BJ (cell line): ENCODE results near the gene NFE2L2. TPM values are rescaled to one million over a fixed set of nuclear protein-coding genes. Genes with fewer than 3 reads are reported as not detected.

Experiments
- CTCF ChIA-PET: fragments of 350-600 bp; formaldehyde crosslinking; extraction: SDS; loops from one replicate; lab custom pipeline; 2021; ENCODE audit warnings: antibody characterized with exemption, inconsistent platforms; lab: Yijun Ruan, JAX
- POLR2A ChIA-PET: fragments of 300-600 bp; sonication (Branson Sonifier 250); formaldehyde crosslinking; extraction: SDS; loops from one replicate; lab custom pipeline; 2021; ENCODE audit warnings: antibody characterized with exemption; lab: Charles Lee
- DNase-seq: peaks from one replicate; pipeline ENCODE4 v3.0.0-alpha.2; 2011; ENCODE audit warnings: low read depth
- H3K27me3 ChIP-seq: 2 replicates; pipeline ENCODE4 v1.6.0; 2011; ENCODE audit warnings: low read length; ENCODE audit not compliant: control insufficient read depth, insufficient read depth
- H3K36me3 ChIP-seq: 2 replicates; pipeline ENCODE4 v1.5.1; 2011; ENCODE audit warnings: low read length; ENCODE audit not compliant: control insufficient read depth, insufficient read depth
- H3K4me3 ChIP-seq: 2 replicates; pipeline ENCODE4 v1.5.1; 2011; ENCODE audit warnings: low read depth, mild to moderate bottlenecking, control low read depth, low read length
- CTCF ChIP-seq: IDR thresholded peaks from 2 replicates; pipeline ENCODE4 v1.5.1; 2011; ENCODE audit warnings: low read depth, mild to moderate bottlenecking, control low read depth, inconsistent platforms, low read length, moderate library complexity; ENCODE audit not compliant: insufficient read depth
- polyA plus RNA-seq: library from polyadenylated mRNA; depleted of rRNA; stranded (reverse); fragments of >200 nt; gene quantifications from 2 replicates; pipeline ENCODE4 v1.2.3, GENCODE V29; 2011

NFE2L2 gene
- polyA plus RNA-seq, 1 experiment, result 109 TPM

GRCh38 chr2:177239053-177239452, 25.5 kb downstream of the NFE2L2 start:
- peaks cover 4% of the 10 kb centered on the region for H3K36me3 ChIP-seq
- no peak for TF ChIP-seq CTCF
- H3K27me3 ChIP-seq, result no peaks in the 10 kb centered on the region
- H3K4me3 ChIP-seq, result no peak overlapping the region
- ChIA-PET CTCF (interaction anchor here (1.1 to 5.2 kb wide), 6 partner anchors 12 to 74 kb away, joined by 3 to 30 read pairs (median 6); partner anchors contain the start of gene NFE2L2), POLR2A (interaction anchor here (0.6 to 0.8 kb wide), 2 partner anchors 24 to 154 kb away, joined by 8 to 9 read pairs; partner anchors contain the start of gene AGPS)
- DNase-seq, result no peak

GRCh38 chr2:177237932-177238331, 26.6 kb downstream of the NFE2L2 start:
- DNase-seq, result no peak
- H3K4me3 ChIP-seq, result no peak overlapping the region
- TF ChIP-seq CTCF, result no peak
- peaks cover 8% of the 10 kb centered on the region for H3K36me3 ChIP-seq
- POLR2A ChIA-PET, result interaction anchor here (0.6 to 0.8 kb wide), 2 partner anchors 9 to 25 kb away, joined by 3 to 6 read pairs; no protein-coding TSS in a partner anchor
- CTCF ChIA-PET, result interaction anchor here (0.6 to 5.2 kb wide), 4 partner anchors 13 to 73 kb away, joined by 3 to 30 read pairs (median 4); partner anchors contain the start of gene NFE2L2
- H3K27me3 ChIP-seq, result no peaks in the 10 kb centered on the region

GRCh38 chr2:177235855-177236437, 28.6 kb downstream of the NFE2L2 start:
- DNase-seq, result no peak
- H3K27me3 ChIP-seq, result no peaks in the 10 kb centered on the region
- no peak for TF ChIP-seq CTCF
- no peak overlapping the region for H3K4me3 ChIP-seq
- POLR2A ChIA-PET, result no interaction called here
- H3K36me3 ChIP-seq, result peaks cover 15% of the 10 kb centered on the region
- CTCF ChIA-PET, result interaction anchor here (1.0 to 1.3 kb wide), 3 partner anchors 9 to 28 kb away, joined by 3 to 6 read pairs (median 4); no protein-coding TSS in a partner anchor

- H3K36me3 ChIP-seq, result peaks cover 21% of the 10 kb centered on the region
- CTCF ChIA-PET, result interaction anchor here (2.3 kb wide), 1 partner anchor 69 kb away, joined by 7 read pairs; no protein-coding TSS in a partner anchor
- no peak for DNase-seq
- POLR2A ChIA-PET, result no interaction called here
- TF ChIP-seq CTCF, result no peak
- no peak overlapping the region for H3K4me3 ChIP-seq
- no peaks in the 10 kb centered on the region for H3K27me3 ChIP-seq
These were observed 30.3 kb downstream of the NFE2L2 start for GRCh38 chr2:177234267-177234666.

GRCh38 chr2:177232098-177232704, 32.3 kb downstream of the NFE2L2 start:
- ChIA-PET POLR2A (no interaction called here), CTCF (interaction anchor here (2.3 kb wide), 1 partner anchor 67 kb away, joined by 7 read pairs; no protein-coding TSS in a partner anchor)
- H3K4me3 ChIP-seq, result no peak overlapping the region
- no peaks in the 10 kb centered on the region for H3K27me3 ChIP-seq
- DNase-seq, result no peak
- TF ChIP-seq CTCF, result no peak
- peaks cover 23% of the 10 kb centered on the region for H3K36me3 ChIP-seq
